ENCODE data around the gene CGAS. TPM values are rescaled to one million over a fixed set of nuclear protein-coding genes. Genes with fewer than 3 reads are reported as not detected.

CGAS gene
- total and polyA plus RNA-seq, 2 of the 13 experiments (the other 11 are each of a cell fraction or from before 2014, with no cell fraction given): 0.03 to 0.07 TPM

DNA sequence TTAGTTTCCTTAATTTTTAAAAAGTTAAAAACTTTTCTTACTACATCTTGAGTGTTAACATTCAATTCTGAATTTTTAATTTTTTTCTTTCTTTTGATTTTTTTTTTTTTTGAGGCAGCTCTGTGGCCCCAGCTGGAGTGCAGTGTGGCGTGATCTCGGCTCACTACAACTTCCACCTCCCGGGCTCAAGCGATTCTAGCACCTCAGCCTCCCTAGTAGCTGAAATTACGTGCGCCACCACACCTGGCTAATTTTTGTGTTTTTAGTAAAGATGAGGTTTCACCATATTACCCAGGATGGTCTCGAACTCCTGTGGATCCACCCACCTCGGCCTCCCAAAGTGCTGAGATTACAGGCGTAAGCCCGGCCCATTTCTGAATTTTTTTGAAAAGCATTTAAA is 56.2 kb downstream of the CGAS start:
- no peaks in the 10 kb centered on the region for H3K79me2 ChIP-seq (ENCODE audit: insufficient read depth, low read length)
- H2AFZ ChIP-seq (ENCODE audit: low read length): no peak overlapping the region
- H3K4me3 ChIP-seq (replicated peaks in 1 of 3; ENCODE audit: insufficient read depth in 1 of 3, low read depth in 2 of 3, low read length in 3 of 3): no peak overlapping the region
- DNase-seq (ENCODE audit: low spot score) (no peak), FAIRE-seq (no peak), ATAC-seq (no peak)
- ChIA-PET POLR2A (no interaction called here), CTCF (ENCODE audit: low intra/inter-chr PET ratio, low total read pairs) (no interaction called here)
- H3K9me3 ChIP-seq (ENCODE audit: low read length): no peaks in the 10 kb centered on the region
- no peak for TF ChIP-seq CBFB (CRISPR knock-in tag; IDR thresholded peaks at IDR 0.05)
- TF ChIP-seq ZNF510 (CRISPR knock-in tag; IDR thresholded peaks at IDR 0.05; ENCODE audit: low read depth): no peak
- TF ChIP-seq CCAR2 (optimal IDR thresholded peaks at IDR 0.05; ENCODE audit: low read depth, low read length): no peak
- no peak for TF ChIP-seq IKZF1 (IDR thresholded peaks at IDR 0.05)
- TF ChIP-seq ZSCAN29 (CRISPR knock-in tag; conservative IDR thresholded peaks at IDR 0.05): no peak
- TF ChIP-seq MEIS2 (CRISPR knock-in tag; IDR thresholded peaks at IDR 0.05): no peak
- TF ChIP-seq STAT5B (CRISPR knock-in tag; IDR thresholded peaks at IDR 0.05): no peak
- TF ChIP-seq PAF1 (CRISPR knock-in tag; IDR thresholded peaks at IDR 0.05): no peak
- no peak for TF ChIP-seq MTF2 (CRISPR knock-in tag; IDR thresholded peaks at IDR 0.05; ENCODE audit: borderline replicate concordance)
- no peak for TF ChIP-seq ERF (CRISPR knock-in tag; IDR thresholded peaks at IDR 0.05)
- TF ChIP-seq CBX2 (IDR thresholded peaks at IDR 0.05; ENCODE audit: low read depth, low read length): no peak
- no peak for TF ChIP-seq CBX2 (CRISPR knock-in tag; IDR thresholded peaks at IDR 0.05; ENCODE audit: low read depth)
- TF ChIP-seq HES4 (CRISPR knock-in tag; IDR thresholded peaks at IDR 0.05; ENCODE audit: borderline replicate concordance): no peak
- TF ChIP-seq AKAP8 (CRISPR knock-in tag; IDR thresholded peaks at IDR 0.05): no peak
- TF ChIP-seq ZNF749 (CRISPR knock-in tag; IDR thresholded peaks at IDR 0.05; ENCODE audit: borderline replicate concordance): no peak
- no peak for TF ChIP-seq ZNF672 (CRISPR knock-in tag; IDR thresholded peaks at IDR 0.05)
- no peak for TF ChIP-seq FOXM1 (CRISPR knock-in tag; IDR thresholded peaks at IDR 0.05)
- TF ChIP-seq BRD4 (CRISPR knock-in tag; IDR thresholded peaks at IDR 0.05): no peak
- no peak overlapping the region for H3K9ac ChIP-seq (ENCODE audit: insufficient read depth, low read depth, low read length)
- WGBS (ENCODE audit: low lambda C conversion rate): 67% methylated on average over 10 of the region's 10 CpGs
- in situ Hi-C loops (cut with HindIII; ENCODE audit: extremely low pct_ligation_motif_present, low pct_unique_long_range_greater_than_20kb) (no loop called here), intact Hi-C loops (cut with micrococcal nuclease; ENCODE audit: unreplicated experiment) (no loop called here)
- no peak overlapping the region for H3K4me2 ChIP-seq (ENCODE audit: low read depth, low read length)
- no peak overlapping the region for H3K27ac ChIP-seq (ENCODE audit: extremely low read length, insufficient read depth, low read length)
- no TSS peak for BruUV-seq (replicated peaks)
- H4K20me1 ChIP-seq (ENCODE audit: insufficient read depth, low read length): no peaks in the 10 kb centered on the region
- no peaks in the 10 kb centered on the region for H3K4me1 ChIP-seq (ENCODE audit: insufficient read depth, low read length)
- H3K27me3 ChIP-seq (ENCODE audit: control insufficient read depth in 1 of 2, insufficient read depth in 2 of 2, low read length in 2 of 2): 0 out of 5 replicates have a peak, but pooled peaks cover 0 to 3% of the 10 kb centered on the region in 2 experiments
- H3K36me3 ChIP-seq (replicated peaks in 1 of 2; ENCODE audit: control insufficient read depth in 1 of 2, insufficient read depth in 2 of 2, low read length in 2 of 2): no peaks in the 10 kb centered on the region
